Adrenal gland (tissue), 12 donors: Measurements from ENCODE around the gene AGK. TPM values are rescaled to one million over a fixed set of nuclear protein-coding genes. Genes with fewer than 3 reads are reported as not detected.

Source experiments
- DNase-seq, 7 donors: peaks; one replicate each; pipeline ENCODE4 v3.0.0-alpha.2; 2019 to 2020
- H3K27ac ChIP-seq, 5 donors: fragments of 200-600 bp; sonication (generic) in 4 of 5; 1 replicate in 3 of 5; 2 replicates in 2 of 5; pipeline versions ENCODE4 v1.5.1 to v1.8.0; 2016 to 2020; ENCODE audit warnings: mild to moderate bottlenecking in 1 of 5
- H3K27me3 ChIP-seq: fragments of 200-600 bp; 2 replicates; pipeline ENCODE4 v1.8.0; 2021
- H3K36me3 ChIP-seq, 2 donors: fragments of 200-600 bp; replicated peaks in 1 of 2; 1 replicate in 1 of 2; 2 replicates in 1 of 2; pipeline versions ENCODE4 v1.5.1 to v1.8.0; 2018 to 2022
- H3K4me1 ChIP-seq, 2 donors: fragments of 200-600 bp; replicated peaks in 1 of 2; 1 replicate in 1 of 2; 2 replicates in 1 of 2; pipeline versions ENCODE4 v1.5.1 to v1.8.0; 2018 to 2021
- H3K4me3 ChIP-seq, 4 donors: fragments of 200-600 bp; sonication (generic) in 3 of 4; one replicate each; pipeline ENCODE4 v1.5.1; 2016 to 2018
- H3K9me3 ChIP-seq, 3 donors: fragments of 200-600 bp; sonication (generic) in 1 of 3; replicated peaks in 1 of 3; 1 replicate in 2 of 3; 2 replicates in 1 of 3; pipeline versions ENCODE4 v1.5.1 to v1.8.0; 2016 to 2021
- POLR2A ChIP-seq, 2 donors: fragments of 450-650 bp; IDR thresholded peaks; one replicate each; pipeline ENCODE4 v1.6.1; 2017; ENCODE audit warnings: antibody characterized with exemption in 2 of 2, mild to moderate bottlenecking in 2 of 2, moderate library complexity in 1 of 2
- WGBS, 4 donors: extraction: QIAGEN DNeasy Blood & Tissue Kit in 2 of 4; methylation state at CpG; one replicate each; pipeline versions ENCODE4 v1.1.5 to v1.1.7; 2013 to 2017; 5-methylcytosine and 5-hydroxymethylcytosine counted together
- intact Hi-C, 2 donors: fragments of 100-400 bp; cut with DNase I; formaldehyde crosslinking; loops; one replicate each; pipeline versions ENCODE4 v1.14.1 to v1.15.0; 2022 to 2023
- polyA plus RNA-seq, 3 donors: library from polyadenylated mRNA; stranded (reverse); fragments of 200-250 nt in 2 of 3; fragments of 350-450 nt in 1 of 3; fragmentation: Illumina TruSeq in 1 of 3; extraction: RNeasy Lipid Tissue Mini Kit (QIAGEN cat#74804) in 1 of 3; gene quantifications; one replicate each; pipeline ENCODE4 v1.2.3, GENCODE V29; 2013 to 2014
- total RNA-seq, 9 donors: library from RNA; depleted of rRNA in 4 of 9; stranded (reverse); fragments of >200 nt in 4 of 9; fragments of 120-200 nt in 1 of 9; fragmentation: NEBNext Ultra II Directional in 1 of 9; extraction: Animal tissue kit (Norgen Biotek cat#: 25700) in 1 of 9; gene quantifications; one replicate each; pipeline versions ENCODE4 v1.1.0 to v1.2.4, GENCODE V29; 2013 to 2023
- TF ChIP-seq, protein P1 (sequence below), 6 experiments: fragments of 450-650 bp in 4 of 6; fragments of 200-600 bp in 2 of 6; sonication (generic) in 1 of 6; IDR thresholded peaks; 1 replicate in 5 of 6; 2 replicates in 1 of 6; pipeline versions ENCODE4 v1.5.1 to v1.8.0; 2016 to 2021; ENCODE audit warnings: antibody characterized with exemption in 6 of 6, mild to moderate bottlenecking in 2 of 6, moderate library complexity in 1 of 6
- donor health status: healthy with polysubstance abuse.
- donor health status: Bipolar disorder and iron deficiency.
- donor health status: DM: yes; HTN: yes; CAD: no.
- donor health status: DM: no; HTN: no; CAD: no.
- donor health status: DM: no; HTN: no; CAD: no.
- donor health status: DM: yes; HTN: yes; CAD: no.

AGK gene
- total and polyA plus RNA-seq, 12 donors: 11.1 to 89.9 (median 28.3) TPM

DNA sequence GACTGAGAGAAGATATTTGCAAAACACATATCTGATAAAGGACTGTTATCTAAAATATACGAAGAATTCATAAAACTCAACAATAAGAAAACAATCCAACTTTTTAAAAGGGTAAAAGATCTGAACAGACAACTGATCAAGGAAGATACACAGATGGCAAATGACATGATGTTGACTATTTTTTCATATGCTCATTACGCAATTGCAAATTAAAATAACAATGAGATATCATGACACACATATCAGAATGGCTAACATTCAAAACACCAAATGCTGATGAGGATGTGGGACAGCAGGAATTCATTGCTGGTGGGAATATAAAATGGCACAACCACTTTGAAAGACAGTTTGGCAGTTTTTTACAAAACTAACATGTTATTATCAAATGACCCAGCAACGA is 141.9 kb downstream of the AGK start:
- TF ChIP-seq POLR2A (IDR thresholded peaks at IDR 0.05): no peak
- TF ChIP-seq, protein P1, sequence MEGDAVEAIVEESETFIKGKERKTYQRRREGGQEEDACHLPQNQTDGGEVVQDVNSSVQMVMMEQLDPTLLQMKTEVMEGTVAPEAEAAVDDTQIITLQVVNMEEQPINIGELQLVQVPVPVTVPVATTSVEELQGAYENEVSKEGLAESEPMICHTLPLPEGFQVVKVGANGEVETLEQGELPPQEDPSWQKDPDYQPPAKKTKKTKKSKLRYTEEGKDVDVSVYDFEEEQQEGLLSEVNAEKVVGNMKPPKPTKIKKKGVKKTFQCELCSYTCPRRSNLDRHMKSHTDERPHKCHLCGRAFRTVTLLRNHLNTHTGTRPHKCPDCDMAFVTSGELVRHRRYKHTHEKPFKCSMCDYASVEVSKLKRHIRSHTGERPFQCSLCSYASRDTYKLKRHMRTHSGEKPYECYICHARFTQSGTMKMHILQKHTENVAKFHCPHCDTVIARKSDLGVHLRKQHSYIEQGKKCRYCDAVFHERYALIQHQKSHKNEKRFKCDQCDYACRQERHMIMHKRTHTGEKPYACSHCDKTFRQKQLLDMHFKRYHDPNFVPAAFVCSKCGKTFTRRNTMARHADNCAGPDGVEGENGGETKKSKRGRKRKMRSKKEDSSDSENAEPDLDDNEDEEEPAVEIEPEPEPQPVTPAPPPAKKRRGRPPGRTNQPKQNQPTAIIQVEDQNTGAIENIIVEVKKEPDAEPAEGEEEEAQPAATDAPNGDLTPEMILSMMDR (IDR thresholded peaks at IDR 0.05): no peak
- Histone ChIP-seq H3K4me3 (no peak overlapping the region), H3K9me3 (no peaks in the 10 kb centered on the region), H3K27me3 (no peaks in the 10 kb centered on the region), H3K4me1 (no peaks in the 10 kb centered on the region), H3K36me3 (no peaks in the 10 kb centered on the region), H3K27ac (no peak overlapping the region)
- no peak for DNase-seq
- WGBS, 4 donors: 79 to 91% (median 83%) methylated on average over 3 of the region's 3 CpGs
- intact Hi-C loops: no loop called here

DNA sequence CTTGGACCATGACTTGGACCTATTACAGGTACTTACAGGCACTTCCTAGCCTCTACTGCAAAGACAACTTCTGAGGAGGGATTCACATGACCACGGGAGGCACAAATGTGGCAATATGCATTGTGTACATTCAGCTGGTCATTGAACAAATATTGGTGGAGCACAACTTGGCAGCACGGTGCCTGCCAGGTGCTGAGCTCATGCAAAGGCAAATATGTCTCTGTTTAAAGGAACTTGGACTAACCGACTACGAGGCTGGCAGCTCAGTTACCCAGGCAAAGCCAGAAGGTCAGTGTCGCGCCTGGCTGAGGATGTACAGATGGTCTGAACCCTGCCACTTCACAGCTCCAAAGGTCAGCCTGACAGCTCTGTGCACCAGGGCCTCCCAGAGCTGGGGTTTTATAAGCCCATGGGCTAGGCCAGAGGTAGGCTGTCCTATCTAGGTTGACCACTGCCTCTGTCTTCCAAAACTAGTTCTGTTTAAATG is 144.6 kb downstream of the AGK start:
- H3K27me3 ChIP-seq: no peaks in the 10 kb centered on the region
- no peak for TF ChIP-seq POLR2A (IDR thresholded peaks at IDR 0.05)
- TF ChIP-seq, protein P1 (IDR thresholded peaks at IDR 0.05): no peak
- intact Hi-C loops: no loop called here
- no peak for DNase-seq
- no peaks in the 10 kb centered on the region for H3K36me3 ChIP-seq
- H3K27ac ChIP-seq: no peak overlapping the region
- H3K4me3 ChIP-seq: no peak overlapping the region
- no peaks in the 10 kb centered on the region for H3K9me3 ChIP-seq
- 83 to 91% (median 90%) methylated on average over 6 of the region's 6 CpGs for WGBS, 4 donors
- peaks cover under 1 to 10% of the 10 kb centered on the region in 2 donors for H3K4me1 ChIP-seq

DNA sequence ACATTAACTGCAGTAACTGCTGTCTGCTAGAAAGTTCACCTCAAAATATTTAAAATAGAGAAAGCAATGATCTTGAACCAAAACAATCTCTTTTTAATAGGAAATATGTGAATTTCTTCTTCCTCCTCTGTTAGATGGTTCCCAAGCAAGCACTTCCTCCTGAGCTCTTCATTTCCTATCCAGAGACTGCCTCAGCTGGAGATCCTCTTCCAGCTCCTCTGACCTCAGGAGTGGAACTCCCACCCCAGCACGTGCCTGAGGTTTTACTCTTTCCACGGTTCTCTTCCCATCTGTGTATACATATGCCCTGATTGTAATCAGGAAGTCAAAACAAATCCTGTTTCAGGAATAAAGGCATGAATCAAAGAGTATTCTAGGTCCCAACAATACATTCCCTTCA is 145.1 kb downstream of the AGK start:
- Histone ChIP-seq H3K4me3 (no peak overlapping the region), H3K27me3 (no peaks in the 10 kb centered on the region), H3K9me3 (no peaks in the 10 kb centered on the region), H3K4me1 (peaks cover 3 to 12% of the 10 kb centered on the region in 2 donors), H3K27ac (no peak overlapping the region), H3K36me3 (no peaks in the 10 kb centered on the region)
- WGBS, 4 donors: 51 to 65% (median 57%) methylated on average over 2 of the region's 2 CpGs
- DNase-seq: no peak
- intact Hi-C loops: no loop called here
- no peak for TF ChIP-seq POLR2A (IDR thresholded peaks at IDR 0.05)
- TF ChIP-seq, protein P1 (IDR thresholded peaks at IDR 0.05): no peak

DNA sequence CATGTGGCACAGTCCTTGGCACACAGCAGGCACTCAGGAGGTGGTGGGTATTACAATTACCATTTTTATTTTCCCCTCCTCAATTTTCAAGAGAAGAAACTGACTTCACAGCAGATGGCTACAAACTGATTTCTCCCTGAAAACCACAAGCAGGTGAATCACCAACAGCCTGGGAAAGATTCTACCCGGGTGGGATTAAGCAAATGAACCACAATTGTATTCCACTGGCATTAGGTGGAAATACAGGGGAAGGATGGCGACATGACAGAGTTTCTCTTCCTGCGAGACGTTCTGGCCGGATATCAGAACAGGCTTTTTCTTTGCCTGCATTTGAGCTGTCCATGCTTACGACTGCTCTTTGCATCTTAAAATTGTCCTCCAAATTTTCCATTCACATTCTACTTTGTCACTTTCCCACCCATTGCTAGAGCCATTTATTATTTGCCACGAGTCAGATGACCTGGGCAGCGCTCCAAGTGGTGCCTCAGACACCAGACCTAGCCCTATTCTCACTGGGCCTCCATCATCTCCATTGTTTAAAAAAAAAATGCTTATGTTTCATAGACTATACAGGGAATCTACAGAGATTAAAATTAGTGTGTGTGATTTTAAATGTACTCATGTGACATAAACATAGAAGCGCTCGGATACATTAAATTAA is 146.1 kb downstream of the AGK start:
- Histone ChIP-seq H3K4me3 (no peak overlapping the region), H3K4me1 (peaks cover 3 to 14% of the 10 kb centered on the region in 2 donors), H3K27me3 (no peaks in the 10 kb centered on the region), H3K27ac (no peak overlapping the region), H3K36me3 (no peaks in the 10 kb centered on the region), H3K9me3 (no peaks in the 10 kb centered on the region)
- TF ChIP-seq, protein P1 (IDR thresholded peaks at IDR 0.05): no peak
- no peak for TF ChIP-seq POLR2A (IDR thresholded peaks at IDR 0.05)
- intact Hi-C loops: no loop called here
- DNase-seq: peak in 5 of 7 donors; percentile 33 to 62 (median 52)
- WGBS, 4 donors: 67 to 80% (median 73%) methylated on average over 10 of the region's 10 CpGs
